KMS-11 (cell line): ENCODE data around the gene NTM.

Experiments
- H2AFZ ChIP-seq: fragments of 200-600 bp; sonication (generic); 2 replicates; pipeline ENCODE4 v1.6.1; 2016; ENCODE audit warnings: antibody characterized with exemption, mixed run types, low read depth
- H3K27ac ChIP-seq: fragments of 200-600 bp; sonication (generic); 2 replicates; pipeline ENCODE4 v1.6.1; 2016; ENCODE audit warnings: mild to moderate bottlenecking, mixed run types
- H3K27me3 ChIP-seq: fragments of 200-600 bp; sonication (generic); 2 replicates; pipeline ENCODE4 v1.6.1; 2017; ENCODE audit warnings: mild to moderate bottlenecking, low read depth, mixed run types, moderate library complexity; ENCODE audit not compliant: insufficient read depth
- H3K36me3 ChIP-seq: fragments of 200-600 bp; sonication (generic); 2 replicates; pipeline ENCODE4 v1.6.1; 2017; ENCODE audit warnings: mild to moderate bottlenecking, mixed run types; ENCODE audit not compliant: insufficient read depth
- H3K4me1 ChIP-seq: fragments of 200-600 bp; sonication (generic); 2 replicates; pipeline ENCODE4 v1.6.1; 2016; ENCODE audit warnings: mild to moderate bottlenecking, low read depth, mixed run types; ENCODE audit not compliant: poor library complexity, severe bottlenecking
- H3K4me2 ChIP-seq: fragments of 200-600 bp; sonication (generic); 2 replicates; pipeline ENCODE4 v1.7.0; 2016; ENCODE audit warnings: mild to moderate bottlenecking, mixed run types
- H3K4me3 ChIP-seq: fragments of 200-600 bp; sonication (generic); IDR thresholded peaks from 2 replicates; pipeline ENCODE4 v1.6.1; 2017; ENCODE audit warnings: low read depth, low read length, mixed read lengths; ENCODE audit not compliant: insufficient read depth
- H3K79me2 ChIP-seq: fragments of 200-600 bp; sonication (generic); 2 replicates; pipeline ENCODE4 v1.6.1; 2016; ENCODE audit warnings: low read depth, mixed run types; ENCODE audit not compliant: insufficient read depth
- H3K9ac ChIP-seq: fragments of 200-600 bp; sonication (generic); 2 replicates; pipeline ENCODE4 v1.6.1; 2016; ENCODE audit warnings: mild to moderate bottlenecking, mixed run types
- H4K20me1 ChIP-seq: fragments of 200-600 bp; sonication (generic); 2 replicates; pipeline ENCODE4 v1.6.1; 2016; ENCODE audit warnings: mild to moderate bottlenecking, mixed run types; ENCODE audit not compliant: insufficient read depth
- TF ChIP-seq, protein P1 (sequence below): fragments of 200-600 bp; sonication (generic); conservative IDR thresholded peaks from 2 replicates; pipeline ENCODE4 v1.6.1; 2017; ENCODE audit warnings: low read depth, mild to moderate bottlenecking, antibody characterized with exemption, low read length, moderate library complexity, mixed read lengths

NTM gene

DNA sequence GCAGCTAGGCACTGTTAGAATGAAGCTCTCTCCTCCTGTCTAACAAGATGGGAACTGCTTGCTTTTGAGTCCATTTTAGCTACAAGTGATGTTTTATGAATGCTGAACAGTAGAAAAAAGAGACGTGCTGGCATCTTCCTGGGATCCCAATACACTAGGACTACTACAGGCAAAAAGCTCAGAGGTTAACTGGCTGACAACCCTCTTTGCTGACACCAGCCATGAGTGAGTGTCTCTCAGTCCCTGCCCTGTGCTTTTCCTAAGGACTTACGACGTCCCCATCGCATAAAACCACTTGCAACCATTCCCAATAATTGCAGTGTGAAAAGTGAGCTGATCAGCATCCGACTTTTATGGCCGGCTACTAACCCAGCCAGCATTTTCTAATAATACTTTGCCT, 213.5 kb downstream of the NTM start:
- H2AFZ ChIP-seq, result no peak overlapping the region
- no peak overlapping the region for H3K27ac ChIP-seq
- no peaks in the 10 kb centered on the region for H3K4me1 ChIP-seq
- no peaks in the 10 kb centered on the region for H3K79me2 ChIP-seq
- no peak overlapping the region for H3K9ac ChIP-seq
- no peak overlapping the region for H3K4me2 ChIP-seq
- no peak overlapping the region for H3K4me3 ChIP-seq
- TF ChIP-seq, protein P1, sequence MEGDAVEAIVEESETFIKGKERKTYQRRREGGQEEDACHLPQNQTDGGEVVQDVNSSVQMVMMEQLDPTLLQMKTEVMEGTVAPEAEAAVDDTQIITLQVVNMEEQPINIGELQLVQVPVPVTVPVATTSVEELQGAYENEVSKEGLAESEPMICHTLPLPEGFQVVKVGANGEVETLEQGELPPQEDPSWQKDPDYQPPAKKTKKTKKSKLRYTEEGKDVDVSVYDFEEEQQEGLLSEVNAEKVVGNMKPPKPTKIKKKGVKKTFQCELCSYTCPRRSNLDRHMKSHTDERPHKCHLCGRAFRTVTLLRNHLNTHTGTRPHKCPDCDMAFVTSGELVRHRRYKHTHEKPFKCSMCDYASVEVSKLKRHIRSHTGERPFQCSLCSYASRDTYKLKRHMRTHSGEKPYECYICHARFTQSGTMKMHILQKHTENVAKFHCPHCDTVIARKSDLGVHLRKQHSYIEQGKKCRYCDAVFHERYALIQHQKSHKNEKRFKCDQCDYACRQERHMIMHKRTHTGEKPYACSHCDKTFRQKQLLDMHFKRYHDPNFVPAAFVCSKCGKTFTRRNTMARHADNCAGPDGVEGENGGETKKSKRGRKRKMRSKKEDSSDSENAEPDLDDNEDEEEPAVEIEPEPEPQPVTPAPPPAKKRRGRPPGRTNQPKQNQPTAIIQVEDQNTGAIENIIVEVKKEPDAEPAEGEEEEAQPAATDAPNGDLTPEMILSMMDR, result no peak
- no peaks in the 10 kb centered on the region for H3K27me3 ChIP-seq
- no peaks in the 10 kb centered on the region for H3K36me3 ChIP-seq
- H4K20me1 ChIP-seq, result no peaks in the 10 kb centered on the region

DNA sequence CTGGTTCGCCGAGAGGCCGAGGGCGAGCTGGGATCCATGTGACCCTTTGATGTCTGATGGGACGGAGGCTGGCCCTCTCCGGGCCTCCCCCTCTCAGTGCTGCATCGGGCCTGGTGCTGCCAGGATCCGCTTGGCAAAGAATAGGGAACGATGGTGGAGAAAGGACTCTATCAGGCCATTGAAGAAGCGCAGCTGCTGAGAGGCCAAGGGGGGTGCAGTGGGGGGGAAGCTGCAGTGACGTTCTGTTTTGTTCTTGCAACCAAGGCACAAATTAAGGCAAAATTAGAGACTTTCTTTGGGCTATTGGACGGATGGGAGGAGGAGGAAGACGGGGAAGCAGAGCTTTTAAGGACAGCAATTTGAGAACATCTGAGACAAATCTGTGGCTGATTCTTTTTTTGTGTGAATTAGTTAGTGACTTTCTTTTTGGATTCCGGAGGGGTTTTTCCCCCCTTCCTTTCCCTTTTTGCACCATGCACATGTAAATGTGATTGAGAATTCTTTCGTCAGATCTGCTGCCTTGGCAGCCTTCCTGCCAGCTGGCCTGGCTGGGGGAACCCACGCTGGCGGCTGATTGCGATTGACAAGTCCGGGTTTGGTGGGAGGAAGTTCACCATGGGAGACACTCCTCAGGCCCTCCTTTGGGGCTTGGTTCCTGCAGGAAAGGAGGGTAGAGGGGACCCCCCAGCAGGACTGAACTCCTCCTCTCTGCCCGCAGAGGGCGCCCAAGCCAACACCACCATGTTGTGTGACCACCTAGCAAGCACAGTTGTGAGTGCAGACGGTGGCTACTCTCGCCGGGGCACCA, 214.6 kb downstream of the NTM start:
- no peaks in the 10 kb centered on the region for H4K20me1 ChIP-seq
- H3K4me3 ChIP-seq, result no peak overlapping the region
- no peaks in the 10 kb centered on the region for H3K36me3 ChIP-seq
- no peak overlapping the region for H2AFZ ChIP-seq
- TF ChIP-seq, protein P1, result 0 out of 2 replicates have a peak, but pooled peaks have one; percentile 21
- H3K4me1 ChIP-seq, result no peaks in the 10 kb centered on the region
- H3K4me2 ChIP-seq, result no peak overlapping the region
- no peaks in the 10 kb centered on the region for H3K27me3 ChIP-seq
- no peak overlapping the region for H3K27ac ChIP-seq
- no peaks in the 10 kb centered on the region for H3K79me2 ChIP-seq
- no peak overlapping the region for H3K9ac ChIP-seq

DNA sequence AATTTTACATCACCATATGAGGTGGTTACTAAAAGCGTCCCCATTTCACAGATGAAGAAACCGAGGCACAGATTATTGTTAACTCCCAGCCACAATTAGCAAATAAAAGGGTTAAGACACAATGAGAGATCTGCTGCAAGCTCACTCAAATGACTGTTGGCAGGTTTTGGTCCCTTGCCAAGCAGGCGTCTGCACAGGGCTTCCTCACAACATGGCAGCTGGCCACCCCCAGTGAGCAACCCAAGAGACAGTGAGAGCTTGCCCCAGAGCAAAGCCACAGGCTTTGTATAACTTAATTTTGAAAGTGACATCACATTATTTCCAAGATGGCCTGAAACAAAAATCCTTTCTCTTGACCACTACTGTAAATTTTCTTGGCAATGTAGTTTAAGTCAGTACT, 217.6 kb downstream of the NTM start:
- Histone ChIP-seq H3K9ac (no peak overlapping the region), H2AFZ (no peak overlapping the region), H3K4me2 (no peak overlapping the region), H3K79me2 (no peaks in the 10 kb centered on the region), H3K27ac (no peak overlapping the region), H4K20me1 (no peaks in the 10 kb centered on the region), H3K4me3 (no peak overlapping the region), H3K27me3 (no peaks in the 10 kb centered on the region), H3K4me1 (no peaks in the 10 kb centered on the region), H3K36me3 (no peaks in the 10 kb centered on the region)
- TF ChIP-seq, protein P1, result no peak

DNA sequence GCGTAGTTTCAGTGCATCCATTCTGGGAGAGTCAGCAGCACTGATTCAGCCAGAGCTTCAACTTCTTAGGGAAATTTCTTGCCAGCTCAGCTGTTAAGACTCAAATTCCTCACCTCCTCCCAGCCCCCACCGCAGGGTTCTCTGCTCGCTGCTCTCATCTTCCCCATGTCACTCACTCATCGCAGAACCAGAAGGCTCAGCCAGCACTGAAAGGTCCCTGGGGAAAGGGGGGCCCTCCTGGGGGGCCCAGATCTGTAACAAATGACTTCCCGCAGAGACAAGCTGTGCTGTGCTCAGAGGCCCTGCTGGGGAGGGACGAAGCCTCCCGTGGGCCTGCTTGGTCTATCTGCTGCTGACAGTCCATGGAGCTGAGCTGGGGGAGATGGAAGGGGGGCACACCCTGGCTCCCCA, 220.6 kb downstream of the NTM start:
- Histone ChIP-seq H3K4me2 (no peak overlapping the region), H2AFZ (no peak overlapping the region), H3K27me3 (no peaks in the 10 kb centered on the region), H4K20me1 (no peaks in the 10 kb centered on the region), H3K36me3 (no peaks in the 10 kb centered on the region), H3K79me2 (no peaks in the 10 kb centered on the region), H3K4me3 (no peak overlapping the region), H3K27ac (no peak overlapping the region), H3K4me1 (no peaks in the 10 kb centered on the region), H3K9ac (no peak overlapping the region)
- TF ChIP-seq, protein P1, result no peak
